ENCODE results near the gene CENPX.

Gene CENPX

GRCh38 chr17:81976332-81977210 is 46.1 kb downstream of the CENPX start:
- DNase-seq, result peak; percentile 17 to 23

GRCh38 chr17:81973432-81973831 is 49.2 kb downstream of the CENPX start:
- no peak for DNase-seq

- no peak for DNase-seq
Measured at GRCh38 chr17:81968850-81969812, 53.5 kb downstream of the CENPX start.
